ENCODE data around the gene MAN2A2.

- no peak for TF ChIP-seq CTCF (IDR thresholded peaks at IDR 0.05)
- TF ChIP-seq POLR2A (IDR thresholded peaks at IDR 0.05; ENCODE audit: low read depth) = no peak
- TF ChIP-seq POLR2AphosphoS5 (IDR thresholded peaks at IDR 0.05) = no peak
- TF ChIP-seq EP300 (IDR thresholded peaks at IDR 0.05) = no peak
These were observed 65.3 kb downstream of the MAN2A2 start for GRCh38 chr15:90968434-90968833.

All from esophagus muscularis mucosa (tissue), 4 donors.